HEK293 (cell line): ENCODE results near the gene OVOL3.

Experiments
- ATF2 ChIP-seq: fragments of 450-650 bp; formaldehyde crosslinking; IDR thresholded peaks from 2 replicates; pipeline ENCODE4 v1.5.1; 2016; ENCODE audit warnings: missing biosample characterization, missing genetic modification characterization, low read depth
- BCL11B ChIP-seq: fragments of 450-650 bp; formaldehyde crosslinking; IDR thresholded peaks from 2 replicates; pipeline ENCODE4 v1.5.1; 2016; ENCODE audit warnings: low read depth, missing biosample characterization, missing genetic modification characterization
- HOXD13 ChIP-seq: sonication (generic); formaldehyde crosslinking; IDR thresholded peaks from 2 replicates; pipeline ENCODE4 v1.8.0; 2022; ENCODE audit warnings: missing genetic modification reagents, borderline replicate concordance
- IKZF3 ChIP-seq: fragments of 450-650 bp; IDR thresholded peaks from 2 replicates; pipeline ENCODE4 v1.5.0; 2018; ENCODE audit warnings: missing biosample characterization, mild to moderate bottlenecking, missing genetic modification characterization, moderate library complexity
- INSM2 ChIP-seq: fragments of 450-650 bp; formaldehyde crosslinking; IDR thresholded peaks from 2 replicates; pipeline ENCODE4 v1.5.1; 2016; ENCODE audit warnings: missing biosample characterization, missing genetic modification characterization
- KLF7 ChIP-seq: fragments of 450-650 bp; formaldehyde crosslinking; IDR thresholded peaks from 2 replicates; pipeline ENCODE4 v1.5.1; 2016; ENCODE audit warnings: missing biosample characterization, missing genetic modification characterization, borderline replicate concordance
- KLF9 ChIP-seq: fragments of 450-650 bp; formaldehyde crosslinking; IDR thresholded peaks from 2 replicates; pipeline ENCODE4 v1.5.1; 2016; ENCODE audit warnings: missing biosample characterization, missing genetic modification characterization, low read depth
- PRDM2 ChIP-seq: fragments of 450-650 bp; formaldehyde crosslinking; IDR thresholded peaks from 2 replicates; pipeline ENCODE4 v1.5.1; 2016; ENCODE audit warnings: missing biosample characterization, missing genetic modification characterization, borderline replicate concordance
- PRDM6 ChIP-seq: fragments of 450-650 bp; formaldehyde crosslinking; IDR thresholded peaks from 2 replicates; pipeline ENCODE4 v1.5.1; 2017; ENCODE audit warnings: missing biosample characterization, missing genetic modification characterization
- SP7 ChIP-seq: fragments of 450-650 bp; formaldehyde crosslinking; IDR thresholded peaks from 2 replicates; pipeline ENCODE4 v1.5.1; 2016; ENCODE audit warnings: missing biosample characterization, missing genetic modification characterization
- ZBTB20 ChIP-seq: fragments of 450-650 bp; formaldehyde crosslinking; IDR thresholded peaks from 2 replicates; pipeline ENCODE4 v1.5.1; 2016; ENCODE audit warnings: missing biosample characterization, missing genetic modification characterization
- ZBTB21 ChIP-seq: fragments of 450-650 bp; formaldehyde crosslinking; IDR thresholded peaks from 2 replicates; pipeline ENCODE4 v1.5.1; 2017; ENCODE audit warnings: missing biosample characterization, missing genetic modification characterization
- ZBTB26 ChIP-seq: fragments of 450-650 bp; formaldehyde crosslinking; optimal IDR thresholded peaks from 2 replicates; pipeline ENCODE3; 2016; ENCODE audit warnings: missing biosample characterization, mild to moderate bottlenecking, missing genetic modification characterization
- ZNF16 ChIP-seq: fragments of 450-650 bp; formaldehyde crosslinking; IDR thresholded peaks from 2 replicates; pipeline ENCODE4 v1.5.1; 2016; ENCODE audit warnings: low read depth, missing biosample characterization, missing genetic modification characterization
- ZNF223 ChIP-seq: fragments of 450-650 bp; formaldehyde crosslinking; IDR thresholded peaks from 2 replicates; pipeline ENCODE4 v1.5.1; 2016; ENCODE audit warnings: missing biosample characterization, missing genetic modification characterization
- ZNF324 ChIP-seq: fragments of 450-650 bp; formaldehyde crosslinking; IDR thresholded peaks from 2 replicates; pipeline ENCODE4 v1.5.1; 2016; ENCODE audit warnings: missing biosample characterization, missing genetic modification characterization
- ZNF391 ChIP-seq: fragments of 450-650 bp; formaldehyde crosslinking; IDR thresholded peaks from 2 replicates; pipeline ENCODE4 v1.5.1; 2016; ENCODE audit warnings: low read depth, missing biosample characterization, missing genetic modification characterization, borderline replicate concordance
- ZNF416 ChIP-seq: fragments of 450-650 bp; formaldehyde crosslinking; IDR thresholded peaks from 2 replicates; pipeline ENCODE4 v1.5.1; 2016; ENCODE audit warnings: missing biosample characterization, missing genetic modification characterization
- ZNF513 ChIP-seq: fragments of 450-650 bp; IDR thresholded peaks from 2 replicates; pipeline ENCODE4 v1.5.1; 2018; ENCODE audit warnings: missing biosample characterization, missing genetic modification characterization
- ZNF610 ChIP-seq: fragments of 450-650 bp; formaldehyde crosslinking; IDR thresholded peaks from 2 replicates; pipeline ENCODE4 v1.5.1; 2016; ENCODE audit warnings: missing biosample characterization, missing genetic modification characterization, borderline replicate concordance
- ZNF623 ChIP-seq: fragments of 450-650 bp; formaldehyde crosslinking; IDR thresholded peaks from 2 replicates; pipeline ENCODE4 v1.5.1; 2016; ENCODE audit warnings: missing biosample characterization, missing genetic modification characterization
- ZNF629 ChIP-seq: fragments of 450-650 bp; formaldehyde crosslinking; IDR thresholded peaks from 2 replicates; pipeline ENCODE4 v1.5.1; 2017; ENCODE audit warnings: missing biosample characterization, missing genetic modification characterization
- ZNF658 ChIP-seq: fragments of 450-650 bp; formaldehyde crosslinking; IDR thresholded peaks from 2 replicates; pipeline ENCODE4; 2016; ENCODE audit warnings: missing biosample characterization, missing genetic modification characterization
- ZNF664 ChIP-seq: fragments of 450-650 bp; formaldehyde crosslinking; IDR thresholded peaks from 2 replicates; pipeline ENCODE4 v1.5.1; 2016; ENCODE audit warnings: missing biosample characterization, missing genetic modification characterization
- ZSCAN16 ChIP-seq: fragments of 450-650 bp; formaldehyde crosslinking; IDR thresholded peaks from 2 replicates; pipeline ENCODE4 v1.5.1; 2016; ENCODE audit warnings: missing biosample characterization, missing genetic modification characterization
- ZXDB ChIP-seq: fragments of 450-650 bp; formaldehyde crosslinking; IDR thresholded peaks from 2 replicates; pipeline ENCODE4 v1.5.1; 2016; ENCODE audit warnings: missing biosample characterization, missing genetic modification characterization

OVOL3 gene

GRCh38 chr19:36139473-36140303, 28.7 kb downstream of the OVOL3 start, which contains the start of gene CAPNS1 (continued):
- peak; percentile 14; the same call in 1 of the 2 replicates for TF ChIP-seq ATF2
- 0 out of 2 replicates have a peak, but pooled peaks have one; percentile 9 for TF ChIP-seq ZNF223
- TF ChIP-seq ZNF416 (tag by site-specific recombination) = no peak
- TF ChIP-seq PRDM6 (tag by site-specific recombination) = no peak; the same call in 1 of the 2 replicates
- TF ChIP-seq ZSCAN16 (tag by site-specific recombination) = 0 out of 2 replicates have a peak, but pooled peaks have one; percentile 45
- peak; percentile 69; the same call in 1 of the 2 replicates for TF ChIP-seq ZNF391 (tag by site-specific recombination)
- no peak for TF ChIP-seq ZNF16 (tag by site-specific recombination)
- TF ChIP-seq KLF9 (tag by site-specific recombination) = peak; percentile 96
- TF ChIP-seq ZNF658 (tag by site-specific recombination) = no peak
- TF ChIP-seq ZNF610 (tag by site-specific recombination) = peak; percentile 99
- 0 out of 2 replicates have a peak, but pooled peaks have one; percentile 10 for TF ChIP-seq ZNF623 (tag by site-specific recombination)
- peak; percentile 81 for TF ChIP-seq ZBTB21 (tag by site-specific recombination)
- TF ChIP-seq HOXD13 (CRISPR knock-in tag) = no peak
- TF ChIP-seq ZXDB = peak; percentile 96
- peak; percentile 97 for TF ChIP-seq KLF7 (tag by site-specific recombination)
- peak; percentile 79 for TF ChIP-seq INSM2
- peak; percentile 96 for TF ChIP-seq ZNF324 (tag by site-specific recombination)
- TF ChIP-seq IKZF3 (tag by site-specific recombination) = peak; percentile 99
- TF ChIP-seq ZBTB20 (tag by site-specific recombination) = peak; percentile 98
- TF ChIP-seq BCL11B (tag by site-specific recombination) = peak; percentile 99
- peak; percentile 97 for TF ChIP-seq SP7 (tag by site-specific recombination)
- peak; percentile 90 for TF ChIP-seq ZBTB26
- TF ChIP-seq ZNF664 (tag by site-specific recombination) = no peak
- peak; percentile 89 for TF ChIP-seq ZNF629 (tag by site-specific recombination)
- no peak for TF ChIP-seq ZNF513 (tag by site-specific recombination)
- no peak for TF ChIP-seq PRDM2
